CD14-positive monocyte (primary cell): ENCODE results near the gene FBXO41. TPM values are rescaled to one million over a fixed set of nuclear protein-coding genes. Genes with fewer than 3 reads are reported as not detected.

Source experiments
- DNase-seq, 3 donors: peaks; one replicate each; pipeline ENCODE4 v3.0.0-alpha.2; 2011 to 2022
- H2AFZ ChIP-seq: 2 replicates; pipeline ENCODE4 v1.6.0; 2012; ENCODE audit warnings: mild to moderate bottlenecking, low read depth, low read length, inconsistent platforms; ENCODE audit not compliant: insufficient read depth, poor library complexity, severe bottlenecking
- H3K27ac ChIP-seq, 2 donors: 1 replicate in 1 of 2; 2 replicates in 1 of 2; pipeline ENCODE4 v1.5.1; 2012 to 2013; ENCODE audit warnings: low read length in 2 of 2, control low read depth in 1 of 2, inconsistent platforms in 1 of 2, low read depth in 1 of 2, mild to moderate bottlenecking in 1 of 2
- H3K27me3 ChIP-seq, 2 donors: one replicate each; pipeline versions ENCODE4 v1.6.0 to v1.6.1; 2011 to 2013; ENCODE audit warnings: low read length in 2 of 2; ENCODE audit not compliant: control insufficient read depth in 2 of 2, insufficient read depth in 2 of 2
- H3K36me3 ChIP-seq, 2 donors: replicated peaks in 1 of 2; 1 replicate in 1 of 2; 2 replicates in 1 of 2; pipeline versions ENCODE4 v1.5.1 to v1.6.1; 2012 to 2013; ENCODE audit warnings: low read length in 2 of 2, control low read depth in 1 of 2, inconsistent platforms in 1 of 2, mild to moderate bottlenecking in 1 of 2; ENCODE audit not compliant: insufficient read depth in 2 of 2, control insufficient read depth in 1 of 2
- H3K4me1 ChIP-seq, 2 donors: 1 replicate in 1 of 2; 2 replicates in 1 of 2; pipeline versions ENCODE4 v1.5.1 to v1.6.1; 2012 to 2013; ENCODE audit warnings: low read length in 2 of 2, control low read depth in 1 of 2, inconsistent platforms in 1 of 2, mild to moderate bottlenecking in 1 of 2, moderate library complexity in 1 of 2; ENCODE audit not compliant: insufficient read depth in 2 of 2, control insufficient read depth in 1 of 2
- H3K4me2 ChIP-seq: replicated peaks from 2 replicates; pipeline ENCODE3; 2012; ENCODE audit warnings: low read length, moderate library complexity, mild to moderate bottlenecking; ENCODE audit not compliant: poor library complexity, severe bottlenecking; ENCODE audit errors: extremely low read depth
- H3K4me3 ChIP-seq, 3 experiments: fragments of 200-600 bp in 1 of 3; sonication (generic) in 1 of 3; replicated peaks in 1 of 3; 1 replicate in 2 of 3; 2 replicates in 1 of 3; pipeline ENCODE4 v1.5.1; 2011 to 2013; ENCODE audit warnings: low read length in 3 of 3, mild to moderate bottlenecking in 3 of 3, control low read depth in 2 of 3, low read depth in 2 of 3, inconsistent platforms in 1 of 3, moderate library complexity in 1 of 3
- H3K79me2 ChIP-seq: 2 replicates; pipeline ENCODE4 v1.6.0; 2012; ENCODE audit warnings: mild to moderate bottlenecking, control low read depth, inconsistent platforms, low read length, moderate library complexity; ENCODE audit not compliant: insufficient read depth
- H3K9ac ChIP-seq: 2 replicates; pipeline ENCODE4 v1.6.0; 2017; ENCODE audit warnings: low read length, mild to moderate bottlenecking; ENCODE audit not compliant: insufficient read depth, poor library complexity, severe bottlenecking
- H3K9me3 ChIP-seq, 2 donors: replicated peaks in 1 of 2; 1 replicate in 1 of 2; 2 replicates in 1 of 2; pipeline versions ENCODE4 v1.5.1 to v1.6.1; 2012 to 2013; ENCODE audit warnings: low read length in 2 of 2, control low read depth in 1 of 2; ENCODE audit not compliant: control insufficient read depth in 1 of 2, insufficient read depth in 1 of 2
- H4K20me1 ChIP-seq: 2 replicates; pipeline ENCODE4 v1.6.0; 2012; ENCODE audit warnings: mild to moderate bottlenecking, low read length, control low read depth, moderate library complexity; ENCODE audit not compliant: insufficient read depth
- H3K27ac Mint-ChIP-seq, 7 donors: one replicate each; pipeline ENCODE4 v1.8.0; 2020; ENCODE audit warnings: mild to moderate bottlenecking in 7 of 7, mixed read lengths in 7 of 7, moderate library complexity in 6 of 7, inconsistent platforms in 2 of 7
- H3K27me3 Mint-ChIP-seq, 3 donors: one replicate each; pipeline ENCODE4 v1.8.0; 2021 to 2022; ENCODE audit warnings: low read depth in 3 of 3, mild to moderate bottlenecking in 3 of 3, mixed read lengths in 3 of 3, moderate library complexity in 3 of 3, inconsistent platforms in 1 of 3
- H3K36me3 Mint-ChIP-seq, 2 donors: one replicate each; pipeline ENCODE4 v1.8.0; 2020; ENCODE audit warnings: mixed read lengths in 2 of 2, inconsistent platforms in 1 of 2, mild to moderate bottlenecking in 1 of 2
- H3K4me1 Mint-ChIP-seq: one replicate; pipeline ENCODE4 v1.8.0; 2020; ENCODE audit warnings: mild to moderate bottlenecking, mixed read lengths
- H3K4me3 Mint-ChIP-seq, 2 donors: one replicate each; pipeline ENCODE4 v1.8.0; 2020; ENCODE audit warnings: mild to moderate bottlenecking in 2 of 2, mixed read lengths in 2 of 2, moderate library complexity in 1 of 2
- H3K9me3 Mint-ChIP-seq, 7 donors: one replicate each; pipeline ENCODE4 v1.8.0; 2020 to 2022; ENCODE audit warnings: mixed read lengths in 7 of 7, mild to moderate bottlenecking in 6 of 7, moderate library complexity in 6 of 7, inconsistent platforms in 2 of 7
- WGBS: methylation state at CpG from one replicate; pipeline ENCODE4 v1.1.5; 2013; ENCODE audit warnings: missing lambda C conversion rate; ENCODE audit not compliant: insufficient coverage; 5-methylcytosine and 5-hydroxymethylcytosine counted together
- intact Hi-C, 2 donors: fragments of 100-400 bp; cut with micrococcal nuclease; formaldehyde crosslinking; loops; one replicate each; pipeline versions ENCODE4 v1.15.0 to v1.15.1; 2023
- polyA plus RNA-seq, 3 donors: library from polyadenylated mRNA; depleted of rRNA in 1 of 3; unstranded in 2 of 3; stranded (reverse) in 1 of 3; fragments of 300-500 nt in 2 of 3; fragments of >200 nt in 1 of 3; fragmentation: Illumina TruSeq in 2 of 3; gene quantifications; 1 replicate in 2 of 3; 2 replicates in 1 of 3; pipeline ENCODE4 v1.2.3, GENCODE V29; 2012 to 2021
- small RNA-seq: library from RNA; depleted of rRNA; stranded (forward); fragments of <200 nt; gene quantifications from one replicate; pipeline ENCODE3, GENCODE V24; 2012; ENCODE audit warnings: low read depth; ENCODE audit not compliant: insufficient read length
- TF ChIP-seq, protein P1 (sequence below): fragments of 200-600 bp; IDR thresholded peaks from one replicate; pipeline ENCODE4 v1.8.0; 2022; ENCODE audit warnings: antibody characterized with exemption, mild to moderate bottlenecking

The FBXO41 gene
- polyA plus RNA-seq, 3 donors, result 0.29 to 17.1 (median 0.52) TPM

DNA sequence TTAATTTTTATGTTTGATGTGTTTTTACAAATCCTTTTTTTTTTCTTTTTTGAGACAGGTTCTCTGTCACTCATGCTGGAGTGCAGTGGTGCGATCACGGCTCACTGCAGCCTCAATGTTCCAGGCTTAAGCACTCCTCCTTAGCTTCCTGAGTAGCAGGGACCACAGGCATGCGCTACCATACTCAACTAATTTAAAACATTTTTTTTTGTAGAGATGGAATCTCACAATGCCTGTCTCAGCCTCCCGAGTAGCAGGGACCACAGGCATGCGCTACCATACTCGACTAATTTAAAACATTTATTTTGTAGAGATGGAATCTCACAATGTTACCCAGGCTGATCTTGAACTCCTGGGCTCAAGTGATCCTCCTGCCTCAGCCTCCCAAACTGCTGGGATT is 78.7 kb downstream of the FBXO41 start:
- TF ChIP-seq, protein P1, sequence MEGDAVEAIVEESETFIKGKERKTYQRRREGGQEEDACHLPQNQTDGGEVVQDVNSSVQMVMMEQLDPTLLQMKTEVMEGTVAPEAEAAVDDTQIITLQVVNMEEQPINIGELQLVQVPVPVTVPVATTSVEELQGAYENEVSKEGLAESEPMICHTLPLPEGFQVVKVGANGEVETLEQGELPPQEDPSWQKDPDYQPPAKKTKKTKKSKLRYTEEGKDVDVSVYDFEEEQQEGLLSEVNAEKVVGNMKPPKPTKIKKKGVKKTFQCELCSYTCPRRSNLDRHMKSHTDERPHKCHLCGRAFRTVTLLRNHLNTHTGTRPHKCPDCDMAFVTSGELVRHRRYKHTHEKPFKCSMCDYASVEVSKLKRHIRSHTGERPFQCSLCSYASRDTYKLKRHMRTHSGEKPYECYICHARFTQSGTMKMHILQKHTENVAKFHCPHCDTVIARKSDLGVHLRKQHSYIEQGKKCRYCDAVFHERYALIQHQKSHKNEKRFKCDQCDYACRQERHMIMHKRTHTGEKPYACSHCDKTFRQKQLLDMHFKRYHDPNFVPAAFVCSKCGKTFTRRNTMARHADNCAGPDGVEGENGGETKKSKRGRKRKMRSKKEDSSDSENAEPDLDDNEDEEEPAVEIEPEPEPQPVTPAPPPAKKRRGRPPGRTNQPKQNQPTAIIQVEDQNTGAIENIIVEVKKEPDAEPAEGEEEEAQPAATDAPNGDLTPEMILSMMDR, result no peak
- Histone ChIP-seq H3K4me3 (no peak overlapping the region), H3K27me3 (peaks cover 30 to 44% of the 10 kb centered on the region in 2 donors), H3K36me3 (no peaks in the 10 kb centered on the region), H2AFZ (no peak overlapping the region), H3K79me2 (no peaks in the 10 kb centered on the region), H3K27ac (no peak overlapping the region), H4K20me1 (no peaks in the 10 kb centered on the region), H3K4me2 (no peak overlapping the region), H3K9ac (no peak overlapping the region), H3K9me3 (peaks cover 0 to 10% of the 10 kb centered on the region in 2 donors), H3K4me1 (peaks cover 0 to 13% of the 10 kb centered on the region in 2 donors)
- Mint-ChIP-seq H3K27me3 (peaks cover 52 to 65% (median 53%) of the 10 kb centered on the region in 3 donors), H3K9me3 (peaks cover 0 to 14% (median 5%) of the 10 kb centered on the region in 7 donors), H3K36me3 (peaks cover 0 to 7% of the 10 kb centered on the region in 2 donors), H3K4me1 (peaks cover 2% of the 10 kb centered on the region), H3K27ac (no peak overlapping the region), H3K4me3 (no peak overlapping the region)
- no peak for DNase-seq
- intact Hi-C loops, result no loop called here
- WGBS, result 83% methylated on average over 2 of the region's 6 CpGs

Small RNA genes lying within 50 kb of the gene (small RNA-seq; reads per million reads assigned to genes)
- not detected for gene RNU6-111P

Other genes with a start within 250 kb of the FBXO41 start
- 10 to 100 TPM in 1 of 3 donors, 1 to 10 TPM in 2; 5.9 to 28.6 (median 9.5) TPM for gene SFXN5, start 212.8 kb downstream of the FBXO41 start, polyA plus RNA-seq
- under 1 TPM; 0.57 to 0.93 (median 0.61) TPM for gene RAB11FIP5, start 171.5 kb downstream of the FBXO41 start, polyA plus RNA-seq
- gene NOTO, start 81.9 kb downstream of the FBXO41 start, polyA plus RNA-seq, result not detected
- gene SMYD5, start 70.2 kb downstream of the FBXO41 start, polyA plus RNA-seq, result 1 to 10 TPM; 1.6 to 5.2 (median 1.7) TPM
- 10 to 100 TPM in 2 of 3 donors, 1 to 10 TPM in 1; 9.0 to 49.2 (median 33.3) TPM for gene PRADC1, start 51.2 kb downstream of the FBXO41 start, polyA plus RNA-seq
- gene CCT7, start 50.2 kb downstream of the FBXO41 start, polyA plus RNA-seq, result 100 to 1,000 TPM in 2 of 3 donors, 10 to 100 TPM in 1; 56.8 to 151 (median 134) TPM
- gene EGR4, start 9.1 kb upstream of the FBXO41 start, polyA plus RNA-seq, result under 1 TPM in 2 of 3 donors, not detected in 1; 0.12 to 0.15 TPM
- gene ALMS1, start 101.4 kb upstream of the FBXO41 start, polyA plus RNA-seq, result 1 to 10 TPM in 1 of 3 donors, under 1 TPM in 2; 0.55 to 5.2 (median 0.64) TPM